Transverse colon (tissue), 4 donors: Measurements from ENCODE around the gene CEPT1. TPM values are rescaled to one million over a fixed set of nuclear protein-coding genes. Genes with fewer than 3 reads are reported as not detected.

Source experiments
- DNase-seq: peaks from one replicate; pipeline ENCODE4 v3.0.0-alpha.2; 2019
- H3K27ac ChIP-seq, 4 donors: fragments of 200-600 bp; sonication (generic); 2 replicates each; pipeline ENCODE4 v1.5.1; 2016 to 2018; ENCODE audit warnings: inconsistent platforms in 4 of 4
- H3K27me3 ChIP-seq: fragments of 200-600 bp; sonication (generic); 2 replicates; pipeline ENCODE4 v1.5.1; 2017; ENCODE audit warnings: inconsistent platforms
- H3K36me3 ChIP-seq, 4 donors: fragments of 200-600 bp; sonication (generic); 2 replicates each; pipeline ENCODE4 v1.5.1; 2017 to 2019; ENCODE audit warnings: inconsistent platforms in 4 of 4
- H3K4me1 ChIP-seq, 4 donors: fragments of 200-600 bp; sonication (generic); 2 replicates each; pipeline ENCODE4 v1.5.1; 2017 to 2020; ENCODE audit warnings: inconsistent platforms in 4 of 4
- H3K4me3 ChIP-seq, 4 donors: fragments of 200-600 bp; sonication (generic); 1 replicate in 1 of 4; 2 replicates in 3 of 4; pipeline versions ENCODE4 v1.5.1 to v1.6.1; 2017 to 2019; ENCODE audit warnings: inconsistent platforms in 4 of 4
- H3K9me3 ChIP-seq, 2 donors: fragments of 200-600 bp; sonication (generic); 2 replicates each; pipeline ENCODE4 v1.5.1; 2017 to 2019; ENCODE audit warnings: inconsistent platforms in 2 of 2
- EP300 ChIP-seq: sonication (generic); formaldehyde crosslinking; IDR thresholded peaks from one replicate; pipeline ENCODE4 v1.6.1; 2017; ENCODE audit warnings: antibody characterized with exemption, low read depth
- POLR2A ChIP-seq: fragments of 450-650 bp; IDR thresholded peaks from one replicate; pipeline ENCODE4 v1.6.1; 2016; ENCODE audit warnings: antibody characterized with exemption, mild to moderate bottlenecking, moderate library complexity
- POLR2AphosphoS5 ChIP-seq, 3 donors: sonication (generic); formaldehyde crosslinking; IDR thresholded peaks; one replicate each; pipeline ENCODE4 v1.6.1; 2016; ENCODE audit warnings: antibody characterized with exemption in 3 of 3
- WGBS, 2 donors: methylation state at CpG; one replicate each; pipeline ENCODE4 v1.1.5; 2018; ENCODE audit warnings: low coverage in 1 of 2; 5-methylcytosine and 5-hydroxymethylcytosine counted together
- in situ Hi-C, 4 donors: fragments of 200-750 bp; cut with MboI; loops; one replicate each; pipeline versions ENCODE4 v1.15.0 to v1.15.1; 2017; ENCODE audit warnings: low sequenced_read_pairs in 3 of 4, low pct_ligation_motif_present in 1 of 4, low pct_unique_long_range_greater_than_20kb in 1 of 4
- intact Hi-C: fragments of 100-400 bp; cut with DNase I; formaldehyde crosslinking; loops from one replicate; pipeline ENCODE4 v1.15.1; 2023; ENCODE audit warnings: low total_unique reads
- total RNA-seq, 4 donors: library from RNA; depleted of rRNA; stranded (reverse); fragments of >200 nt; gene quantifications; one replicate each; pipeline ENCODE4 v1.1.0, GENCODE V29; 2016
- TF ChIP-seq, protein P1 (sequence below), 5 experiments: fragments of 200-600 bp in 3 of 5; fragments of 450-650 bp in 2 of 5; sonication (generic) in 3 of 5; IDR thresholded peaks; 1 replicate in 2 of 5; 2 replicates in 3 of 5; pipeline ENCODE4 v1.5.1; 2016 to 2017; ENCODE audit warnings: antibody characterized with exemption in 5 of 5, inconsistent platforms in 3 of 5, mild to moderate bottlenecking in 2 of 5, moderate library complexity in 1 of 5

The CEPT1 gene
- total RNA-seq, 4 donors from 2014 or later: 11.2 to 55.6 (median 26.9) TPM

GRCh38 chr1:111133866-111134265 is 6.2 kb upstream of the CEPT1 start:
- WGBS, 2 donors: 89 to 90% methylated on average over 1 of the region's 1 CpG
- Histone ChIP-seq H3K36me3 (peaks cover 0 to 8% (median 2%) of the 10 kb centered on the region in 4 donors), H3K27ac (peak overlapping the region in 1 of 4 donors; percentile 25), H3K27me3 (no peaks in the 10 kb centered on the region), H3K9me3 (no peaks in the 10 kb centered on the region), H3K4me3 (no peak overlapping the region), H3K4me1 (peaks cover 5 to 9% (median 7%) of the 10 kb centered on the region in 4 donors)
- no peak for DNase-seq
- intact Hi-C loops: loop anchor here (5.0 kb wide), 1 partner anchor 167 kb away; no protein-coding TSS in a partner anchor
- TF ChIP-seq EP300 (no peak), POLR2A (no peak), POLR2AphosphoS5 (IDR thresholded peaks at IDR 0.05) (no peak)
- TF ChIP-seq, protein P1, sequence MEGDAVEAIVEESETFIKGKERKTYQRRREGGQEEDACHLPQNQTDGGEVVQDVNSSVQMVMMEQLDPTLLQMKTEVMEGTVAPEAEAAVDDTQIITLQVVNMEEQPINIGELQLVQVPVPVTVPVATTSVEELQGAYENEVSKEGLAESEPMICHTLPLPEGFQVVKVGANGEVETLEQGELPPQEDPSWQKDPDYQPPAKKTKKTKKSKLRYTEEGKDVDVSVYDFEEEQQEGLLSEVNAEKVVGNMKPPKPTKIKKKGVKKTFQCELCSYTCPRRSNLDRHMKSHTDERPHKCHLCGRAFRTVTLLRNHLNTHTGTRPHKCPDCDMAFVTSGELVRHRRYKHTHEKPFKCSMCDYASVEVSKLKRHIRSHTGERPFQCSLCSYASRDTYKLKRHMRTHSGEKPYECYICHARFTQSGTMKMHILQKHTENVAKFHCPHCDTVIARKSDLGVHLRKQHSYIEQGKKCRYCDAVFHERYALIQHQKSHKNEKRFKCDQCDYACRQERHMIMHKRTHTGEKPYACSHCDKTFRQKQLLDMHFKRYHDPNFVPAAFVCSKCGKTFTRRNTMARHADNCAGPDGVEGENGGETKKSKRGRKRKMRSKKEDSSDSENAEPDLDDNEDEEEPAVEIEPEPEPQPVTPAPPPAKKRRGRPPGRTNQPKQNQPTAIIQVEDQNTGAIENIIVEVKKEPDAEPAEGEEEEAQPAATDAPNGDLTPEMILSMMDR (IDR thresholded peaks at IDR 0.05): no peak
- in situ Hi-C loops: no loop called here

GRCh38 chr1:111139324-111139955 is 583 bp upstream of the CEPT1 start:
- Histone ChIP-seq H3K36me3 (peaks cover 0 to 8% (median 2%) of the 10 kb centered on the region in 4 donors), H3K4me1 (peaks cover 6 to 30% (median 27%) of the 10 kb centered on the region in 4 donors), H3K27me3 (no peaks in the 10 kb centered on the region), H3K9me3 (no peaks in the 10 kb centered on the region), H3K4me3 (peak overlapping the region; percentile 83 to 92 (median 89)), H3K27ac (peak overlapping the region; percentile 96 to 97 (median 97))
- 1% methylated on average over 16 to 24 of the region's 33 CpGs for WGBS, 2 donors
- intact Hi-C loops (no loop called here), in situ Hi-C loops (no loop called here)
- TF ChIP-seq POLR2A (no peak), POLR2AphosphoS5 (IDR thresholded peaks at IDR 0.05) (no peak), EP300 (no peak)
- TF ChIP-seq, protein P1 (IDR thresholded peaks at IDR 0.05): no peak
- DNase-seq: peak; percentile 57

GRCh38 chr1:111140680-111140967 is 601 bp downstream of the CEPT1 start:
- DNase-seq: peak; percentile 64
- WGBS, 2 donors: 0% methylated on average over 2 to 8 of the region's 9 CpGs
- peaks cover 6 to 30% (median 27%) of the 10 kb centered on the region in 4 donors for H3K4me1 ChIP-seq
- no peaks in the 10 kb centered on the region for H3K27me3 ChIP-seq
- H3K4me3 ChIP-seq: peak overlapping the region; percentile 83 to 92 (median 89)
- intact Hi-C loops: no loop called here
- peaks cover 0 to 1% (median 0%) of the 10 kb centered on the region in 4 donors for H3K36me3 ChIP-seq
- H3K27ac ChIP-seq: peak overlapping the region; percentile 96 to 97 (median 97)
- TF ChIP-seq EP300 (no peak), POLR2AphosphoS5 (IDR thresholded peaks at IDR 0.05) (no peak), POLR2A (no peak)
- TF ChIP-seq, protein P1 (IDR thresholded peaks at IDR 0.05): no peak
- in situ Hi-C loops: no loop called here
- H3K9me3 ChIP-seq: no peaks in the 10 kb centered on the region

GRCh38 chr1:111141245-111142220 is 1.5 kb downstream of the CEPT1 start:
- intact Hi-C loops: no loop called here
- no peak overlapping the region for H3K27ac ChIP-seq
- WGBS, 2 donors: 38 to 42% methylated on average over 4 to 5 of the region's 5 CpGs
- TF ChIP-seq POLR2AphosphoS5 (IDR thresholded peaks at IDR 0.05): no peak
- TF ChIP-seq, protein P1 (IDR thresholded peaks at IDR 0.05): no peak
- TF ChIP-seq POLR2A: no peak
- in situ Hi-C loops: no loop called here
- peaks cover 6 to 32% (median 27%) of the 10 kb centered on the region in 4 donors for H3K4me1 ChIP-seq
- H3K27me3 ChIP-seq: no peaks in the 10 kb centered on the region
- H3K9me3 ChIP-seq: no peaks in the 10 kb centered on the region
- no peaks in the 10 kb centered on the region for H3K36me3 ChIP-seq
- DNase-seq: no peak
- peak overlapping the region in 2 of 4 donors; percentile 87 to 91 for H3K4me3 ChIP-seq
